K562 (cell line): ENCODE results near the gene PMF1. TPM values are rescaled to one million over a fixed set of nuclear protein-coding genes. Genes with fewer than 3 reads are reported as not detected.
A peak's percentile ranks its signal among the peaks of the same experiment; 100 is the strongest.

Source experiments
- ATAC-seq: fragments of 200-7000 bp; cut with Tn5 transposase; 3 replicates; pipeline ENCODE4 v1.9.1; 2020; ENCODE audit warnings: moderate library complexity
- BruUV-seq: library from RNA; stranded (reverse); fragments of 400-500 nt; replicated peaks from 2 replicates; lab custom pipeline; 2021; lab: Mats Ljungman, UMichigan
- CTCF ChIA-PET: fragments of 300-600 bp; formaldehyde crosslinking; extraction: SDS; loops from one replicate; lab custom pipeline; 2021; ENCODE audit warnings: low intra/inter-chr PET ratio; lab: Yijun Ruan, JAX
- POLR2A ChIA-PET: fragments of 300-600, 350-650 bp; sonication (Branson Sonifier 250); formaldehyde crosslinking; extraction: SDS; loops from one replicate; lab custom pipeline; 2021; ENCODE audit warnings: antibody characterized with exemption, inconsistent platforms; lab: Yijun Ruan, JAX
- DNase-seq, 4 experiments: peaks; one replicate each; pipeline versions ENCODE4 v3.0.0 to v3.0.0-alpha.2; 2011 to 2018; ENCODE audit warnings: low spot score in 3 of 4, mixed read lengths in 3 of 4; ENCODE audit errors: extremely low read depth in 1 of 4
- FAIRE-seq: peaks from 2 replicates; lab custom pipeline; 2011; peaks lifted over from hg19 to GRCh38; lab: Jason Lieb, UNC
- H2AFZ ChIP-seq: 2 replicates; pipeline ENCODE4 v1.6.0; 2011; ENCODE audit warnings: low read depth, low read length, control low read depth, inconsistent platforms
- H3K27ac ChIP-seq: fragments of 200-600 bp; 3 replicates; pipeline ENCODE4 v1.8.0; 2011; ENCODE audit warnings: low read depth, mild to moderate bottlenecking, control low read depth, inconsistent platforms, low read length, moderate library complexity, mixed read lengths; ENCODE audit errors: extremely low read depth
- H3K27me3 ChIP-seq, 2 experiments: fragments of 300-600 bp in 1 of 2; 2 replicates in 1 of 2; 3 replicates in 1 of 2; pipeline versions ENCODE4 v1.6.0 to v1.8.0; 2011; ENCODE audit warnings: inconsistent platforms in 2 of 2, low read length in 2 of 2, mild to moderate bottlenecking in 1 of 2, mixed read lengths in 1 of 2, moderate library complexity in 1 of 2; ENCODE audit not compliant: control insufficient read depth in 2 of 2, insufficient read depth in 2 of 2
- H3K36me3 ChIP-seq: fragments of 300-600 bp; 3 replicates; pipeline ENCODE4 v1.8.0; 2011; ENCODE audit warnings: mild to moderate bottlenecking, low read length, inconsistent platforms; ENCODE audit not compliant: control insufficient read depth, insufficient read depth
- H3K4me1 ChIP-seq, 2 experiments: fragments of 200-600 bp in 1 of 2; replicated peaks in 1 of 2; 2 replicates in 1 of 2; 3 replicates in 1 of 2; pipeline versions ENCODE4 v1.5.1 to v1.8.0; 2011; ENCODE audit warnings: inconsistent platforms in 2 of 2, low read length in 2 of 2, mild to moderate bottlenecking in 1 of 2, mixed read lengths in 1 of 2, moderate library complexity in 1 of 2; ENCODE audit not compliant: control insufficient read depth in 2 of 2, insufficient read depth in 2 of 2
- H3K4me2 ChIP-seq: 2 replicates; pipeline ENCODE4 v1.6.1; 2011; ENCODE audit warnings: low read length, control low read depth, inconsistent platforms, mixed read lengths; ENCODE audit not compliant: insufficient read depth
- H3K4me3 ChIP-seq: fragments of 200-600 bp; sonication (generic), shearing (Covaris generic); 2 replicates; pipeline ENCODE4 v1.5.1; 2016; ENCODE audit warnings: control low read depth, inconsistent platforms
- H3K79me2 ChIP-seq: fragments of 200-600 bp; 3 replicates; pipeline ENCODE4 v1.8.0; 2011; ENCODE audit warnings: low read length, inconsistent platforms; ENCODE audit not compliant: control insufficient read depth, insufficient read depth
- H3K9ac ChIP-seq, 2 experiments: 2 replicates each; pipeline versions ENCODE4 v1.6.0 to v1.6.1; 2011; ENCODE audit warnings: low read depth in 2 of 2, low read length in 2 of 2, control low read depth in 1 of 2, inconsistent platforms in 1 of 2, mild to moderate bottlenecking in 1 of 2, mixed read lengths in 1 of 2; ENCODE audit not compliant: insufficient read depth in 1 of 2
- H3K9me1 ChIP-seq: one replicate; pipeline ENCODE4 v1.6.0; 2011; ENCODE audit warnings: inconsistent platforms, mild to moderate bottlenecking, low read length, moderate library complexity; ENCODE audit not compliant: control insufficient read depth, insufficient read depth
- H3K9me3 ChIP-seq: replicated peaks from 2 replicates; pipeline ENCODE4 v1.5.1; 2011; ENCODE audit warnings: low read depth, low read length, inconsistent platforms; ENCODE audit not compliant: control insufficient read depth, insufficient read depth
- H4K20me1 ChIP-seq: replicated peaks from 2 replicates; pipeline ENCODE4 v1.6.1; 2011; ENCODE audit warnings: low read length, inconsistent platforms, mixed read lengths; ENCODE audit not compliant: control insufficient read depth, insufficient read depth
- E2F8 ChIP-seq: fragments of 450-650 bp; IDR thresholded peaks from 2 replicates; pipeline ENCODE4 v1.7.1; 2018; ENCODE audit warnings: mild to moderate bottlenecking, low read depth; ENCODE audit not compliant: partially characterized antibody
- HDAC8 ChIP-seq: fragments of 450-650 bp; IDR thresholded peaks from 2 replicates; pipeline ENCODE4 v1.6.1; 2016; ENCODE audit warnings: mild to moderate bottlenecking, missing genetic modification characterization, moderate library complexity, missing compliant biosample characterization
- IRF2 ChIP-seq: sonication (generic); formaldehyde crosslinking; IDR thresholded peaks from 2 replicates; pipeline ENCODE4 v1.8.1; 2022; ENCODE audit warnings: mild to moderate bottlenecking, missing genetic modification reagents
- ZBTB12 ChIP-seq: fragments of 250-450 bp; sonication (Bioruptor Pico); IDR thresholded peaks from 2 replicates; pipeline ENCODE4 v1.4.0; 2020
- WGBS: fragments of 100-300 bp; shearing (Covaris generic); methylation state at CpG from one replicate; pipeline ENCODE4 v1.1.6; 2016; ENCODE audit warnings: low coverage, mixed read lengths; ENCODE audit not compliant: insufficient coverage; ENCODE audit errors: missing lambda C conversion rate; 5-methylcytosine and 5-hydroxymethylcytosine counted together
- in situ Hi-C: fragments of 300-500 bp; cut with MboI; formaldehyde crosslinking; loops from 4 replicates; pipeline ENCODE4 v1.15.0; 2018; ENCODE audit warnings: inconsistent platforms, mixed read lengths
- intact Hi-C: fragments of 100-400 bp; cut with micrococcal nuclease; formaldehyde crosslinking; loops from 2 replicates; pipeline ENCODE4 v1.14.2; 2022
- polyA plus RNA-seq, 8 experiments: library from polyadenylated mRNA; depleted of rRNA in 4 of 8; stranded (reverse) in 5 of 8; unstranded in 3 of 8; fragments of >200 nt; fragmentation: Nextera tagmentation in 2 of 8; fragmentation: Illumina TruSeq in 1 of 8; extraction: Ambion mirVana in 2 of 8; extraction: Trizol in 1 of 8; gene quantifications; 2 replicates each; pipeline versions ENCODE4 v1.2.1 to v1.2.3, GENCODE V29; 2011 to 2014; ENCODE audit warnings: inconsistent platforms in 1 of 8, missing spikeins in 1 of 8
- total RNA-seq, 7 experiments: library from RNA; depleted of rRNA in 6 of 7; stranded (reverse); fragments of >200 nt in 6 of 7; fragmentation: Illumina TruSeq in 2 of 7; extraction: Trizol in 2 of 7; gene quantifications; 2 replicates each; pipeline versions ENCODE4 v1.2.1 to v1.2.3, GENCODE V29; 2011 to 2021; ENCODE audit warnings: low replicate concordance in 1 of 7

Gene PMF1
- total and polyA plus RNA-seq, 9 of the 15 experiments (the other 6 are each of a cell fraction or from before 2014, with no cell fraction given), result 9.4 to 92.9 (median 71.0) TPM

GRCh38 chr1:156260896-156261295, 48.1 kb downstream of the PMF1 start:
- H2AFZ ChIP-seq, result no peak overlapping the region
- DNase-seq (no peak), FAIRE-seq (no peak), ATAC-seq (no peak)
- H3K79me2 ChIP-seq, result no peaks in the 10 kb centered on the region
- H3K4me3 ChIP-seq, result no peak overlapping the region
- in situ Hi-C loops, result no loop called here
- H3K9me1 ChIP-seq, result no peaks in the 10 kb centered on the region
- WGBS, result 91% methylated on average over 2 of the region's 2 CpGs
- ChIA-PET CTCF (no interaction called here), POLR2A (interaction anchor here (1.1 to 1.5 kb wide), 5 partner anchors 10 to 29 kb away, joined by 3 to 5 read pairs (median 3); no protein-coding TSS in a partner anchor)
- H3K27me3 ChIP-seq, result no peaks in the 10 kb centered on the region
- no peaks in the 10 kb centered on the region for H3K9me3 ChIP-seq
- no TSS peak for BruUV-seq
- intact Hi-C loops, result no loop called here
- H3K4me1 ChIP-seq, result peaks cover 10 to 13% of the 10 kb centered on the region in 2 experiments; a peak in 4 of 5 replicates
- H4K20me1 ChIP-seq, result no peaks in the 10 kb centered on the region
- no peak overlapping the region for H3K4me2 ChIP-seq
- no peak overlapping the region for H3K27ac ChIP-seq
- TF ChIP-seq ZBTB12 (CRISPR knock-in tag), result no peak
- no peak for TF ChIP-seq HDAC8 (tag)
- TF ChIP-seq IRF2, result no peak
- TF ChIP-seq E2F8, result no peak
- peaks cover 90% of the 10 kb centered on the region for H3K36me3 ChIP-seq
- peak overlapping the region in 1 of 2 experiments; percentile 8; a peak in 1 of 4 replicates for H3K9ac ChIP-seq
